Type B pancreatic cell (in vitro differentiated cells): ENCODE results near the gene NID1. TPM values are rescaled to one million over a fixed set of nuclear protein-coding genes. Genes with fewer than 3 reads are reported as not detected.
A peak's percentile ranks its signal among the peaks of the same experiment; 100 is the strongest.

ENCODE experiments used
- DNase-seq: peaks from one replicate; pipeline ENCODE4 v3.0.0; 2021; ENCODE audit warnings: mixed read lengths; ENCODE audit not compliant: unreplicated experiment; ENCODE audit errors: extremely low spot score
- H3K27ac Mint-ChIP-seq: 2 replicates; pipeline ENCODE4 v1.8.0; 2021; ENCODE audit warnings: mild to moderate bottlenecking, mixed read lengths
- H3K27me3 Mint-ChIP-seq: 2 replicates; pipeline ENCODE4 v1.8.0; 2021; ENCODE audit warnings: mixed read lengths
- H3K36me3 Mint-ChIP-seq: 2 replicates; pipeline ENCODE4 v1.8.0; 2021; ENCODE audit warnings: mixed read lengths
- H3K4me1 Mint-ChIP-seq: one replicate; pipeline ENCODE4 v1.8.0; 2021; ENCODE audit warnings: mixed read lengths; ENCODE audit not compliant: unreplicated experiment
- H3K4me3 Mint-ChIP-seq: 2 replicates; pipeline ENCODE4 v1.8.0; 2021; ENCODE audit warnings: mild to moderate bottlenecking, mixed read lengths
- H3K9me3 Mint-ChIP-seq: 2 replicates; pipeline ENCODE4 v1.8.0; 2021; ENCODE audit warnings: mixed read lengths
- CTCF ChIP-seq: fragments of 200-600 bp; sonication (generic); conservative IDR thresholded peaks from 2 replicates; pipeline ENCODE4 v1.5.0; 2021; ENCODE audit warnings: antibody characterized with exemption, mild to moderate bottlenecking
- total RNA-seq: library from RNA; stranded (reverse); gene quantifications from 2 replicates; pipeline ENCODE4 v1.2.1, GENCODE V29; 2021; ENCODE audit warnings: low replicate concordance

The NID1 gene
- total RNA-seq, 1 donor from 2014 or later, result 65.6 TPM

DNA sequence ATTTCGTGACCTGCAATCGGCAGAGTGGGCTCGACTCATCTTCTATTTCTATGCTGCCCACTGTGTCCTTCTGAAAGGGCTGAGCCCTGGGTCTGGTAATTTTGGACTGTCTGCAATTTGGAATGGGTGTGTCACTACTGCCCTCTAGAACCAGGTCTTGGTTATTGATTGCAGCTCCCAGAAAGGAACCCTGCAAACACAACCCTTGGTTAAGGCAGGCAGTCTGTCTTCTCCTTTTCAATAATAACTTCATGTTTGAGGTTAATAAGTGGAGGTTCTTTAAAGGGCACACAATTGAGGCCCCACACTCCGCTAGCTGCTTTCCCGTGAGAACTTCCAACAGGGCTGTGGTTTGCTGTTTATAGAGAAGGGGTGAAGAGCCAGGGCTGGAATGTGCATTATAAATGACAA lies 118.3 kb downstream of the NID1 start:
- Mint-ChIP-seq H3K4me3 (no peak overlapping the region), H3K27ac (no peak overlapping the region), H3K4me1 (peaks cover 9% of the 10 kb centered on the region), H3K27me3 (peaks cover 3% of the 10 kb centered on the region), H3K36me3 (no peaks in the 10 kb centered on the region), H3K9me3 (peaks cover 4% of the 10 kb centered on the region)
- no peak for DNase-seq
- no peak for TF ChIP-seq CTCF

DNA sequence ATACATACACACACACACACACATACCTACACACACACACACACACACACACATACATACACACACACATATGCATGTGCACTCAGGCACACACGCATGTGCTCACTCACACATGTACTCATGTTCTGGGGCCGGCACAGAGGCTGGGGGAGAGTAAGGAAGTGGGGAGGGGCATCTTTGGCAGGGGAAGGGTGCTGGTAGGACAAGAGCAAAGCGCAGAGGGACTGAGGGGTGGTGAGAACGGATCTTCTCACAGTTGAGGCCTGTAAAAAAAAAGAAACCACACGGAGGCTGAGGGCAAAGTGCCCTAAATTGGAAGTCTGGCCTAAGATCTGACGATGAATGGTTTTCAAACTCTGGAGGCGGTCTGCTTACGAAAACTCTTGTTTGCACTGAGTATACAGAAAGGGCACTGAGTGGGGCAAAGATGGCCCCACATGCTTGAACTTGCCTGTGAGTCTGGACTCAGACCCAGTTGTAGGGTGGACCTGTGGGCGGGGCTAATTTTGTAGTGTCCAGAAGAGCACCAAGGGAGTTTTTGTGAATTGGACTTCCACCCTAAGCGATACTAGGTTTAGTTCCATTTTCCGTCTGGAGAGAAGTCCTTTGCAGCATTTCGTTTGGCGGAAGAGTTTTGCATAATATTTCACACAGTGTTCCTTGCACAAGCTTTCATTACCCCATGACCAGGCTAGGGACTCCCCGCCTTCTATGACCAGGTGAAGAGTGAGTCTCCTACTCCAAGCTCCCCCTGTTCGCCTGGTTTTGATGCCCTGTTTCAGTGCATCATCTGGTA lies 118.9 kb downstream of the NID1 start:
- Mint-ChIP-seq H3K4me1 (peaks cover 9% of the 10 kb centered on the region), H3K4me3 (no peak overlapping the region), H3K36me3 (no peaks in the 10 kb centered on the region), H3K27ac (peak overlapping the region; percentile 9), H3K9me3 (peaks cover 3% of the 10 kb centered on the region), H3K27me3 (peaks cover 3% of the 10 kb centered on the region)
- TF ChIP-seq CTCF, result no peak
- DNase-seq, result no peak

DNA sequence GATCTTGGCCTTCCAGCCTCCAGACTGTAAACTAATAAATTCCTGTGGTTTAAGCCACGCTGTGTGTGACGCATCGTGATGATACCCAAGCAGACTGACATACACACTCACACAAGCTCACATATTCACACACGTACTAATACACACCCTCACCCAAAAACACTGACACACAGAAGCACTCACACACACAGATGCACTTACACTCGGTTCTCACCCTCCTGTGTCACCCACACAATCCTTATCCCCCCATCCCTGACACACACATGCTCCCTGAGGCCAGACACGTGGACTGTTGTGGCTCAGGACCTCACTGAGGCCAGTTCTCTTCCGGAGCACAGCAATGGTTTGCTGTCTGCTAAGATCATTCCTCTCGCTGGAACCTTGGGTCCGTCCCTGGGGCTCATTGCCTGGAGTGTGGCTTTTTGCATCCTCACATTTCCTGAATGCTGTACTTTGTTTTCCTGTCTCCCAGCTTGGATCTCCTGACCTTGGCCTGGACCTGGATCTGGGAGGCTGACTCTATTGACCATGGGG lies 121.2 kb downstream of the NID1 start:
- H3K36me3 Mint-ChIP-seq, result no peaks in the 10 kb centered on the region
- H3K9me3 Mint-ChIP-seq, result no peaks in the 10 kb centered on the region
- peaks cover 5% of the 10 kb centered on the region for H3K4me1 Mint-ChIP-seq
- DNase-seq, result no peak
- H3K27me3 Mint-ChIP-seq, result peaks cover 4% of the 10 kb centered on the region
- no peak for TF ChIP-seq CTCF
- H3K27ac Mint-ChIP-seq, result no peak overlapping the region
- H3K4me3 Mint-ChIP-seq, result no peak overlapping the region

- Mint-ChIP-seq H3K27ac (no peak overlapping the region), H3K4me1 (peaks cover 2% of the 10 kb centered on the region), H3K4me3 (no peak overlapping the region)
Measured at GRCh38 chr1:235942979-235943575, 121.8 kb downstream of the NID1 start.

GRCh38 chr1:235942625-235942934 lies 122.3 kb downstream of the NID1 start:
- DNase-seq, result no peak
- Mint-ChIP-seq H3K4me3 (no peak overlapping the region), H3K27me3 (peaks cover 4% of the 10 kb centered on the region), H3K9me3 (no peaks in the 10 kb centered on the region), H3K4me1 (no peaks in the 10 kb centered on the region), H3K27ac (no peak overlapping the region), H3K36me3 (no peaks in the 10 kb centered on the region)
- no peak for TF ChIP-seq CTCF

More at GRCh38 chr1:235942979-235943575, 121.8 kb downstream of the NID1 start:
- no peak for DNase-seq
- Mint-ChIP-seq H3K27me3 (peaks cover 4% of the 10 kb centered on the region), H3K36me3 (no peaks in the 10 kb centered on the region), H3K9me3 (no peaks in the 10 kb centered on the region)
- TF ChIP-seq CTCF, result no peak
